HG03575 (cell line): ENCODE measurements around the gene PF4V1.

ENCODE experiments used
- ATAC-seq: cut with Tn5 transposase; IDR thresholded peaks from one replicate; pipeline ENCODE4 v1.9.1; 2021; ENCODE audit not compliant: unreplicated experiment, insufficient number of reproducible peaks, low FRiP score; ENCODE audit errors: extremely low read depth

PF4V1 gene

GRCh38 chr4:73843369-73843768 lies 9.7 kb upstream of the PF4V1 start:
- ATAC-seq, result no peak

DNA sequence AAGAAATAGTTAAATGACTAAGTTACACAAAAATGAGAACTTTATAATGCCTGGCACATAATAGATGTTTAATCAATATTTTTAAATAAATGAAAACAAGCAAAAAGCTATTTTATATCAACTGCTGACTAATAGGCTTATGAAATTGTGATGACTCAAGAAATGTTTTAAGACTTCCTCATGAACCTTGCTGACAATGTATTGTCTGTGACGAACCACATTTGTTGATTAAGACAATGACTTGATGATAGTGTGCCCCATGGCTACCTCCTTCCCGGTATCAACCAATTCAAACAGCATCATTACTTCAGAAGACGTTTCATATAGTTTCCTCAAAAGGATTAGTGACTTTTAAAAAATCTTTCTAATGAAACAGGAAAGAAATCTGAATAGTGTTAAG lies 8.8 kb upstream of the PF4V1 start:
- no peak for ATAC-seq

- no peak for ATAC-seq
Observed at GRCh38 chr4:73844806-73845205, 8.3 kb upstream of the PF4V1 start.

- no peak for ATAC-seq
Observed at GRCh38 chr4:73847526-73848182, 5.4 kb upstream of the PF4V1 start.

- no peak for ATAC-seq
Observed at GRCh38 chr4:73848183-73848777, 4.8 kb upstream of the PF4V1 start.

- ATAC-seq, result no peak
Observed at GRCh38 chr4:73850261-73850970, 2.7 kb upstream of the PF4V1 start.

DNA sequence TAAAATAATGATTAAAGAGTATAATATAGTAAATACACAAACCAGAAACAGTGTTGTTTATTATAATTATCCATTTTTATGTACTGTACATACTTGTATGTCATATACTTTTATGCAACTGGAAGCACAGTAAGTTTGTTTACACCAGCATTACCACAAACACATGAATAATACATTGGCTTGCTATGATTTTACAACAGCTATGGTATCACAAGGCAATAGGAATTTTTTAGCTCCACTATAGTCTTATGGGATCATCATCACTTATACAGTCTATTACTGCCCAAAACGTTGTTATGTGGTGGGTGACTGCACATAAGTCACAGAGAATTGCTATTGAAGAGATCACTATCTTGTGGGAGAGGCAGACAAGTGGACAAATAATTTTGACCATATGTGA lies 1.8 kb upstream of the PF4V1 start:
- no peak for ATAC-seq

DNA sequence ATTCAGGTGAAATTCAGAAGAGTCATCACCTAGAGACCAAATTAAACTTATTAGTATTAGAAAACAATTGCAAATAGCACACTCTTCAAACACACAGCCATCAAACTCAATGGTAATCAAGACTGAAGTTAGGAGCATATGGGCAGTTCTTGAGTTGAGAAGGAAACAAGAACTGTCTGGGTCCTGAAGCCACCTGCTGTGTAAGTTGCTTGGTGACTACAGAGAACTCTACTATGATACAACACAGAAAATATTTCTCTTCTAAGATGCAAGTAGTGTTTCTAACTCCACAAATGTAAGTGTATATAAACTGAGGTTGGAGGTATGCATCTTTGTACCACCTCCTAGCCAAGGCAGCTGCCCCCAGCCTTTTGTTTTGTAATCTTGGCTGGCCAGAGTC lies 325 bp upstream of the PF4V1 start:
- ATAC-seq, result no peak

- no peak for ATAC-seq
Observed at GRCh38 chr4:73853718-73854473, 800 bp downstream of the PF4V1 start.

DNA sequence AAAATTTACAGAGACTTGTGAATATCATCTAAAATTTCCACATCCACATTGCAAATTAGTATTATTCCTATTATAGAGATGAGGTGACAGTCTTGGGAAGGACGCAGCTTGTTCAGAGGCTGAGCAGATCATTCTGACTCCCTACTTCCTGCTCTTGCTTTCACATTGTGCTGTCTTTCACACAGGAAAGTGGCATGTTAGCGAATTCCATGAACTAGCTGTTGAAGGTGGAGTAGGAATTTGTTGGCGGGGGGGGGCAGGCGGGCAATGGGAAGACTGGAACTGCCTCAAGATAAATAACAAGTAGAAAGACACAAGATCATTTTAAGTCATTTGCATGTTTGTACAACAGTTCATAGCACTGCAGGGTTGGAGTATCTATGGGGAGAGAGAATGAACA lies 2.3 kb downstream of the PF4V1 start:
- no peak for ATAC-seq

GRCh38 chr4:73856518-73856917 lies 3.4 kb downstream of the PF4V1 start:
- no peak for ATAC-seq

DNA sequence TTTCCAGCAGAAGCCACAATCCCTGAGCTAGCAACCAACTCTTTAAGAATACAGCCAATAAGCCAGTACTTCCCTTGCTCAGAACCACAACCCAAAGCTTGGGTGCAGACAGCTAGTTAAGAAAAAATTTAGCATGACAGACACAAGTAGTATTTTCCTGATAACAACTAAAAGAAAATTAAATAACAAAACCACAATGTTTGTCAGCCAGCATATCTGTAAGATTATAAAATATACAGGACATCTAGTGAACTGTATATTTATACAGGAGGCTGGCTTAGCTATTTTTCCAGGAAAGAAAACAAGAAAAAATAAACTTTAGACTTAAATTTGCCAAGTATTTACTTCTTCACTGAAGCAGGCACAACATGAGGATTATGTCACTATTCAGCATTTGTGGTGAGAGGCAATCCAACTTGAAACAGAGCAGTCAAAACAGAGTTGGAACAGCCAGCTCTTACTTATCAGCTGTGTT lies 6.6 kb downstream of the PF4V1 start:
- no peak for ATAC-seq

DNA sequence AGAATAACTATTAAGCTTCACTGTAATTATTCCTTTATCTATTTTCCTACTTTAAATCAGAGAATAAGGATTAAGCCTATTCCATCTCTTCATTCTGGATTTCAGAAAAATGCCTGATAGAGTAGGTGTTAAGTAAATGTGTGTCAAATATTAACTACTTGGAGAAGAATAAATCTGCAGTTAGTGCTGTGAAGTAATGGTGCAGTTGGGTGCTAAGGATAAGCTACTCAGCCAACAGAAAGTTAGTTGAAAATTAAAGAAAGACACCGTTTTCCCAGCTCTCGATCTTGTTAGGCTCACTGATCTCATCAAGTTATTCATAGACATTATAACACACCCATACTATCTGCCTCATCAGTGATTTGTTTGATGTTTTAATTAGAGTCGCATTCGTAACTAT lies 7.1 kb downstream of the PF4V1 start:
- no peak for ATAC-seq

GRCh38 chr4:73860917-73861316 lies 7.8 kb downstream of the PF4V1 start:
- no peak for ATAC-seq

- no peak for ATAC-seq
Observed at GRCh38 chr4:73862322-73862721, 9.2 kb downstream of the PF4V1 start.

- ATAC-seq, result no peak
Observed at GRCh38 chr4:73864365-73864764, 11.3 kb downstream of the PF4V1 start.

- ATAC-seq, result no peak
Observed at GRCh38 chr4:73864961-73865360, 11.9 kb downstream of the PF4V1 start.

DNA sequence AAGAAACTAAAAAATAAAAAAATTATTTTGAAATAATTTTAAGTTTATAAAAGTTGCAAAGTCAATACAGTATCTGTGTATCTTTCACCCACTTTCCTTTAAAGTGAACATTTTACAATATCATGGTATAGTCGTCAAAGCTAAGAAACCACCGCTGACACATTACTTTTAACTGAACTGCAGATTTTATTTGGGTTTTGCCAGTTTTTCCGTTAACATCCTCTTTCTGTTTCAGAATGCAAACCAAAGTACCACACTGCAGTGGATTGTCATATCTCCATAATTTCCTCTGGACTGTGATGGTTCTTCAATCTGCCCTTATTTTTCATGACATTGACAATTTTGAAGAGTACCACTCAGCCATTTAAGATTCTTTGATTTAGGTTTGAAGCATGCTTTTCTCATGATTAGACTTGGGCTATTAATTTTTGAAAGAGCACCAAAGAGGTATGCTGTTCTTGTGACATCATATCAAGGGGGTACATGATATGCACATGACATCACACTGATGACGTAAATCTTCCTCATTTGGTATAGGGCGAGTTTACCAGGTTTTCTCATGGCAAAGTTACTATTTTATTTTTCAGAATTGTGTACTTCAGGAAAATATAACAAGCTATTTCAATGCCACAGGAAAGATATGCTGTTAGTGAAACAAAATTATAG lies 12.5 kb downstream of the PF4V1 start:
- no peak for ATAC-seq

DNA sequence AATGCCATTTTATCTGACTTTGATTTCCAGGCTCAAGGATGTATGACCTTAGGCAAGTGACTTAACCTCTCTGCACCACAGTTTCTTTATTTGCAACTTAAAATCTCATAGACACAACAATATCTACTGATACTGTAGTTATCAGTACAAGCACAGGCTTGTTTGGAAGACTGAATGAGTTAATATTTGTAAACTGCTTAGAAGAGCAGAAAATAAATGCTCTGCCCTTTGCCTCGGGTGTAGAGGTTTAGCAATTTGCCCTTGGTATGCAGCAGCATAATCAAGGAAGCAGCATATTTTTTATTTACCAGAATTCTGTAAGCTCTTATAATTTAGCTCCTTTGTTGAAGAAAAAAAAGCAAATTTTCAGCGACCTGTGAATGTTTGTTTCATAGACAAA lies 13.2 kb downstream of the PF4V1 start:
- no peak for ATAC-seq
